ENCODE results near the gene C19orf73.
A peak's percentile ranks its signal among the peaks of the same experiment; 100 is the strongest.

Gene C19orf73

GRCh38 chr19:49104229-49104864 lies 14.6 kb downstream of the C19orf73 start:
- no peak for DNase-seq (ENCODE audit: low read depth)
- TF ChIP-seq, protein P1, sequence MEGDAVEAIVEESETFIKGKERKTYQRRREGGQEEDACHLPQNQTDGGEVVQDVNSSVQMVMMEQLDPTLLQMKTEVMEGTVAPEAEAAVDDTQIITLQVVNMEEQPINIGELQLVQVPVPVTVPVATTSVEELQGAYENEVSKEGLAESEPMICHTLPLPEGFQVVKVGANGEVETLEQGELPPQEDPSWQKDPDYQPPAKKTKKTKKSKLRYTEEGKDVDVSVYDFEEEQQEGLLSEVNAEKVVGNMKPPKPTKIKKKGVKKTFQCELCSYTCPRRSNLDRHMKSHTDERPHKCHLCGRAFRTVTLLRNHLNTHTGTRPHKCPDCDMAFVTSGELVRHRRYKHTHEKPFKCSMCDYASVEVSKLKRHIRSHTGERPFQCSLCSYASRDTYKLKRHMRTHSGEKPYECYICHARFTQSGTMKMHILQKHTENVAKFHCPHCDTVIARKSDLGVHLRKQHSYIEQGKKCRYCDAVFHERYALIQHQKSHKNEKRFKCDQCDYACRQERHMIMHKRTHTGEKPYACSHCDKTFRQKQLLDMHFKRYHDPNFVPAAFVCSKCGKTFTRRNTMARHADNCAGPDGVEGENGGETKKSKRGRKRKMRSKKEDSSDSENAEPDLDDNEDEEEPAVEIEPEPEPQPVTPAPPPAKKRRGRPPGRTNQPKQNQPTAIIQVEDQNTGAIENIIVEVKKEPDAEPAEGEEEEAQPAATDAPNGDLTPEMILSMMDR (IDR thresholded peaks at IDR 0.05; ENCODE audit: control insufficient read depth, extremely low read depth, insufficient read depth) = no peak

DNA sequence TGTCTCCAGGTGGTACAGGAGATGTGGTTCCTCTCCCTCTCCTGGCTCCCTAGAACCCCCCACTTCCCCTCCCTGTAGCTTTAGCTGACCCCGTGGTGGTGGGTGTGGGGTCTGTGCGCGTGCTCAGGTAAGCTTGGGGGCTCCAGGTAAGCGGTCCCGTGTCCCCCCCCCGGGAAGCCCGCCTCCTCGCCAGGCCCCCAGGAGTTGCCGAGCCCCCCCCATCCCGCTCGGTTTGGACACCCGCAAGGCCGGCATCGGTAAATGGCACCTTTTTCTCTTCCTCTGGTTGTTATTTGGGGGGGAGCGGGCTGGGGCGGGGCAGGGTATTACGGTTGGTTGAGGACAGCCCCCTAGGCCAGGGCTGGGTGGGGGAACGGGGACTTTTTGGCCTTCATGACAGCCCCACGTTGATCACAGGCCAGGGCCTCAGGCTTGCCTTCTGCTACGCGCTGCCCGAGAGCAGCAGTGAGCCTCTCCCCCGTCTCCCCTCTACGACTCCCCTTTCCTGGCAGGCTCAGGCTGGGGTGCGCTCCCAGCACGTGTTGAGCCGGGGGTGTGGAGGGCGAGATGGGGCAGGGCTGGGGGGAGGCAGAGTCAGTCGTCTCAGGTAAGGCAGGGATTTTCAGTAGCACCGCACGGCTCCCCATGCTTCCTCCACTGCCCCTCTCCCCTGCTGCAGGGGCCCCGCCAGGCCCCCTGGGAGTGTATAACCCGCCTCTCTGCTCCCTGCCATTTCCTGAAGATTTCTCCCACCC lies 15.4 kb downstream of the C19orf73 start:
- no peak overlapping the region for H3K4me3 ChIP-seq (ENCODE audit: low read depth, low read length)
- TF ChIP-seq, protein P1 (IDR thresholded peaks at IDR 0.05; ENCODE audit: control insufficient read depth, extremely low read depth, insufficient read depth) = no peak
- no peak for DNase-seq (ENCODE audit: low read depth)

More at GRCh38 chr19:49104229-49104864, 14.6 kb downstream of the C19orf73 start:
- H3K4me3 ChIP-seq (ENCODE audit: low read depth, low read length) = no peak overlapping the region

GRCh38 chr19:49102303-49102702 lies 16.6 kb downstream of the C19orf73 start:
- H3K4me3 ChIP-seq (ENCODE audit: low read depth, low read length) = no peak overlapping the region
- no peak for DNase-seq (ENCODE audit: low read depth)
- TF ChIP-seq, protein P1 (IDR thresholded peaks at IDR 0.05; ENCODE audit: control insufficient read depth, extremely low read depth, insufficient read depth) = no peak

- H3K4me3 ChIP-seq (ENCODE audit: low read depth, low read length) = no peak overlapping the region
- no peak for DNase-seq (ENCODE audit: low read depth)
- TF ChIP-seq, protein P1 (IDR thresholded peaks at IDR 0.05; ENCODE audit: control insufficient read depth, extremely low read depth, insufficient read depth) = no peak
These were observed 17.8 kb downstream of the C19orf73 start for GRCh38 chr19:49101160-49101559.

DNA sequence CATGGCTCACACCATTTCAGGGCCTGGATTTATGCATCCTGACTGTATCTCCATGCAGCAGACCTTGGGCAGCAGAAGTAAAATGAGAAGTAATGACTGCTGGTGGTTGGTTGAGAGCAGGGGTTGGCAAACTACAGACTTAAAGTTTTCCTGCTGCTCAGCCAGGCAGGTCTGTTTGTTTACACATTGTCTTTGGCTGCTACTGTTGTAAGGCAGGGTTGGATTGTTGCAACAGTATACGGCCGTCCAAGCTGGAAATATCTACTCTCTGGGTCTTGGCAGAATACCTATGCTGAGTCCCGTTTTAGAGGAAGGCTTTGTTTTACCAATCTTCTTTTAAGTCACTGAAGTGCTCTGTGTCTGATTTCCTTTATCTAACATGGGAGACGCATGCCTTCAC lies 20.1 kb downstream of the C19orf73 start:
- DNase-seq (ENCODE audit: low read depth) = peak; percentile 83
- TF ChIP-seq, protein P1 (IDR thresholded peaks at IDR 0.05; ENCODE audit: control insufficient read depth, extremely low read depth, insufficient read depth) = no peak
- H3K4me3 ChIP-seq (ENCODE audit: low read depth, low read length) = peak overlapping the region; percentile 18

- H3K4me3 ChIP-seq (ENCODE audit: low read depth, low read length) = no peak overlapping the region; the same call in 1 of the 2 replicates
- peak; percentile 69 for DNase-seq (ENCODE audit: low read depth)
- TF ChIP-seq, protein P1 (IDR thresholded peaks at IDR 0.05; ENCODE audit: control insufficient read depth, extremely low read depth, insufficient read depth) = peak; percentile 84
These were observed 21.3 kb downstream of the C19orf73 start for GRCh38 chr19:49097453-49098288.
